ENCODE measurements around the gene KRTAP1-1.
"Not testable (repeated sequence)": the region's sequence is repeated elsewhere in the genome, so short reads cannot be mapped to it uniquely, and the experiment has no call there.

The KRTAP1-1 gene

GRCh38 chr17:41042953-41043352 lies 1.7 kb upstream of the KRTAP1-1 start:
- H3K23ac ChIP-seq (ENCODE audit: low read length), result no peak overlapping the region
- no peak overlapping the region for H2AK5ac ChIP-seq (ENCODE audit: low read length)
- no peaks in the 10 kb centered on the region for H3K79me2 ChIP-seq (ENCODE audit: control insufficient read depth, insufficient read depth, low read length)
- H2BK5ac ChIP-seq (ENCODE audit: low read length), result no peak overlapping the region
- H4K5ac ChIP-seq (ENCODE audit: low read length), result no peak overlapping the region
- no peak for DNase-seq
- H3K27ac ChIP-seq (ENCODE audit: low read depth, low read length), result no peak overlapping the region
- no peak overlapping the region for H2BK120ac ChIP-seq (ENCODE audit: low read depth, low read length)
- H3K79me1 ChIP-seq (ENCODE audit: low read length), result no peaks in the 10 kb centered on the region
- no peak overlapping the region for H3K18ac ChIP-seq (ENCODE audit: low read length)
- no peaks in the 10 kb centered on the region for H3K36me3 ChIP-seq (ENCODE audit: control insufficient read depth, insufficient read depth, low read length)
- H3K27me3 ChIP-seq (ENCODE audit: insufficient read depth, low read length, poor library complexity), result no peaks in the 10 kb centered on the region
- H3K4ac ChIP-seq (ENCODE audit: low read depth, low read length), result no peak overlapping the region
- no peak overlapping the region for H3K56ac ChIP-seq (ENCODE audit: low read length)
- no peak overlapping the region for H3K4me2 ChIP-seq (ENCODE audit: low read length)
- no peak overlapping the region for H2BK15ac ChIP-seq (replicated peaks; ENCODE audit: low read depth)
- H3K4me1 ChIP-seq (ENCODE audit: control insufficient read depth, low read depth, low read length), result no peaks in the 10 kb centered on the region
- H4K8ac ChIP-seq (ENCODE audit: low read depth, low read length), result no peak overlapping the region
- no CpG with 5 or more reads among the region's 1 CpG for WGBS (ENCODE audit: extremely low coverage, insufficient coverage, low lambda C conversion rate)
- no peak overlapping the region for H3K9ac ChIP-seq (ENCODE audit: low read length)
- H3K4me3 ChIP-seq (ENCODE audit: low read length), result no peak overlapping the region

GRCh38 chr17:41037853-41038350 lies 3.3 kb downstream of the KRTAP1-1 start:
- H4K8ac ChIP-seq (ENCODE audit: low read depth, low read length), result no peak overlapping the region
- no CpG with 5 or more reads among the region's 2 CpGs for WGBS (ENCODE audit: extremely low coverage, insufficient coverage, low lambda C conversion rate)

GRCh38 chr17:41034346-41034935 lies 6.8 kb downstream of the KRTAP1-1 start, which contains the start of gene KRTAP1-3:
Gene KRTAP1-3, minus strand, starts transcription at chr17:41034874. Its CDS starts 53 bp downstream, at chr17:41034821.
- H3K4me1 ChIP-seq (ENCODE audit: control insufficient read depth, low read depth, low read length); H4K5ac ChIP-seq (ENCODE audit: low read length); H3K23ac ChIP-seq (ENCODE audit: low read length); H3K56ac ChIP-seq (ENCODE audit: low read length); H3K79me2 ChIP-seq (ENCODE audit: control insufficient read depth, insufficient read depth, low read length); H3K79me1 ChIP-seq (ENCODE audit: low read length); H3K9ac ChIP-seq (ENCODE audit: low read length); H2BK5ac ChIP-seq (ENCODE audit: low read length); H3K18ac ChIP-seq (ENCODE audit: low read length); H2AK5ac ChIP-seq (ENCODE audit: low read length); H3K27me3 ChIP-seq (ENCODE audit: insufficient read depth, low read length, poor library complexity); H3K27ac ChIP-seq (ENCODE audit: low read depth, low read length); H2BK15ac ChIP-seq (replicated peaks; ENCODE audit: low read depth); DNase-seq; H3K4me2 ChIP-seq (ENCODE audit: low read length); H3K4ac ChIP-seq (ENCODE audit: low read depth, low read length); H3K4me3 ChIP-seq (ENCODE audit: low read length); H3K36me3 ChIP-seq (ENCODE audit: control insufficient read depth, insufficient read depth, low read length); H2BK120ac ChIP-seq (ENCODE audit: low read depth, low read length); H4K8ac ChIP-seq (ENCODE audit: low read depth, low read length): not testable (repeated sequence)
- no CpG with 5 or more reads among the region's 10 CpGs for WGBS (ENCODE audit: extremely low coverage, insufficient coverage, low lambda C conversion rate)

More at GRCh38 chr17:41037853-41038350, 3.3 kb downstream of the KRTAP1-1 start:
- no peaks in the 10 kb centered on the region for H3K27me3 ChIP-seq (ENCODE audit: insufficient read depth, low read length, poor library complexity)
- no peak overlapping the region for H3K9ac ChIP-seq (ENCODE audit: low read length)
- no peak overlapping the region for H3K27ac ChIP-seq (ENCODE audit: low read depth, low read length)
- no peak overlapping the region for H2BK120ac ChIP-seq (ENCODE audit: low read depth, low read length)
- H3K18ac ChIP-seq (ENCODE audit: low read length), result no peak overlapping the region
- H3K56ac ChIP-seq (ENCODE audit: low read length), result no peak overlapping the region
- no peaks in the 10 kb centered on the region for H3K79me1 ChIP-seq (ENCODE audit: low read length)
- H3K4ac ChIP-seq (ENCODE audit: low read depth, low read length), result no peak overlapping the region
- no peak for DNase-seq
- H3K79me2 ChIP-seq (ENCODE audit: control insufficient read depth, insufficient read depth, low read length), result no peaks in the 10 kb centered on the region
- no peaks in the 10 kb centered on the region for H3K36me3 ChIP-seq (ENCODE audit: control insufficient read depth, insufficient read depth, low read length)
- H3K4me1 ChIP-seq (ENCODE audit: control insufficient read depth, low read depth, low read length), result no peaks in the 10 kb centered on the region
- H2AK5ac ChIP-seq (ENCODE audit: low read length), result no peak overlapping the region
- H2BK15ac ChIP-seq (replicated peaks; ENCODE audit: low read depth), result no peak overlapping the region
- no peak overlapping the region for H2BK5ac ChIP-seq (ENCODE audit: low read length)
- no peak overlapping the region for H3K23ac ChIP-seq (ENCODE audit: low read length)
- H3K4me3 ChIP-seq (ENCODE audit: low read length), result no peak overlapping the region
- H4K5ac ChIP-seq (ENCODE audit: low read length), result no peak overlapping the region
- H3K4me2 ChIP-seq (ENCODE audit: low read length), result no peak overlapping the region

GRCh38 chr17:41029633-41030245 lies 11.5 kb downstream of the KRTAP1-1 start, which contains the start of gene KRTAP1-4:
Gene KRTAP1-4, minus strand, starts transcription at chr17:41030195. Its CDS starts 117 bp downstream, at chr17:41030078.
- Histone ChIP-seq H3K23ac (ENCODE audit: low read length) (no peak within 1 kb of the TSS), H2BK15ac (replicated peaks; ENCODE audit: low read depth) (no peak within 1 kb of the TSS), H2BK120ac (ENCODE audit: low read depth, low read length) (no peak within 1 kb of the TSS), H2BK5ac (ENCODE audit: low read length) (no peak within 1 kb of the TSS), H4K5ac (ENCODE audit: low read length) (no peak within 1 kb of the TSS), H3K9ac (ENCODE audit: low read length) (no peak within 1 kb of the TSS), H3K27ac (ENCODE audit: low read depth, low read length) (no peak within 1 kb of the TSS), H3K79me1 (ENCODE audit: low read length) (no peaks in the 10 kb centered on the region), H3K56ac (ENCODE audit: low read length) (no peak within 1 kb of the TSS), H3K4me3 (ENCODE audit: low read length) (no peak within 1 kb of the TSS), H2AK5ac (ENCODE audit: low read length) (no peak within 1 kb of the TSS), H3K18ac (ENCODE audit: low read length) (no peak within 1 kb of the TSS), H3K4me2 (ENCODE audit: low read length) (no peak within 1 kb of the TSS), H3K4me1 (ENCODE audit: control insufficient read depth, low read depth, low read length) (no peaks in the 10 kb centered on the region), H3K4ac (ENCODE audit: low read depth, low read length) (no peak within 1 kb of the TSS), H3K36me3 (ENCODE audit: control insufficient read depth, insufficient read depth, low read length) (no peaks in the 10 kb centered on the region), H3K79me2 (ENCODE audit: control insufficient read depth, insufficient read depth, low read length) (no peaks in the 10 kb centered on the region), H3K27me3 (ENCODE audit: insufficient read depth, low read length, poor library complexity) (no peaks in the 10 kb centered on the region), H4K8ac (ENCODE audit: low read depth, low read length) (no peak within 1 kb of the TSS)
- DNase-seq, result no peak
- no CpG with 5 or more reads among the region's 12 CpGs for WGBS (ENCODE audit: extremely low coverage, insufficient coverage, low lambda C conversion rate)

- Histone ChIP-seq H2AK5ac (ENCODE audit: low read length) (no peak within 1 kb of the TSS), H3K9ac (ENCODE audit: low read length) (no peak within 1 kb of the TSS), H3K18ac (ENCODE audit: low read length) (no peak within 1 kb of the TSS), H2BK15ac (replicated peaks; ENCODE audit: low read depth) (no peak within 1 kb of the TSS), H3K27ac (ENCODE audit: low read depth, low read length) (no peak within 1 kb of the TSS), H3K27me3 (ENCODE audit: insufficient read depth, low read length, poor library complexity) (no peaks in the 10 kb centered on the region), H3K79me1 (ENCODE audit: low read length) (no peaks in the 10 kb centered on the region), H2BK5ac (ENCODE audit: low read length) (no peak within 1 kb of the TSS), H3K4ac (ENCODE audit: low read depth, low read length) (no peak within 1 kb of the TSS), H3K4me3 (ENCODE audit: low read length) (no peak within 1 kb of the TSS), H2BK120ac (ENCODE audit: low read depth, low read length) (no peak within 1 kb of the TSS), H4K5ac (ENCODE audit: low read length) (no peak within 1 kb of the TSS), H3K23ac (ENCODE audit: low read length) (no peak within 1 kb of the TSS), H3K36me3 (ENCODE audit: control insufficient read depth, insufficient read depth, low read length) (no peaks in the 10 kb centered on the region), H3K79me2 (ENCODE audit: control insufficient read depth, insufficient read depth, low read length) (no peaks in the 10 kb centered on the region), H3K4me2 (ENCODE audit: low read length) (no peak within 1 kb of the TSS), H4K8ac (ENCODE audit: low read depth, low read length) (no peak within 1 kb of the TSS), H3K4me1 (ENCODE audit: control insufficient read depth, low read depth, low read length) (no peaks in the 10 kb centered on the region), H3K56ac (ENCODE audit: low read length) (no peak within 1 kb of the TSS)
- no CpG with 5 or more reads among the region's 9 CpGs for WGBS (ENCODE audit: extremely low coverage, insufficient coverage, low lambda C conversion rate)
- DNase-seq, result no peak
Observed at GRCh38 chr17:41026715-41027471, 14.4 kb downstream of the KRTAP1-1 start, which contains the start of gene KRTAP1-5. Gene KRTAP1-5, minus strand, starts transcription at chr17:41027208. Its CDS starts 53 bp downstream, at chr17:41027155.

Measured in mesendoderm (in vitro differentiated cells).